Caco-2 (cell line): ENCODE results near the gene TEAD1. TPM values are rescaled to one million over a fixed set of nuclear protein-coding genes. Genes with fewer than 3 reads are reported as not detected.

Experiments used
- BruUV-seq: library from RNA; stranded (reverse); fragments of 400-500 nt; replicated peaks from 2 replicates; lab custom pipeline; 2021; lab: Mats Ljungman, UMichigan
- CTCF ChIA-PET: fragments of 300-600 bp; sonication (Branson Sonifier 250); formaldehyde crosslinking; loops from one replicate; lab custom pipeline; 2022; ENCODE audit warnings: antibody characterized with exemption; lab: Charles Lee
- POLR2A ChIA-PET: fragments of 300-600 bp; sonication (Branson Sonifier 250); formaldehyde crosslinking; loops from one replicate; lab custom pipeline; 2022; ENCODE audit warnings: antibody characterized with exemption; lab: Charles Lee
- DNase-seq, 2 experiments: peaks; one replicate each; pipeline versions ENCODE4 v3.0.0 to v3.0.0-alpha.2; 2020 to 2022
- H3K27me3 ChIP-seq: replicated peaks from 2 replicates; pipeline ENCODE4 v1.6.0; 2011; ENCODE audit warnings: low read length; ENCODE audit not compliant: control insufficient read depth, insufficient read depth
- H3K36me3 ChIP-seq: 2 replicates; pipeline ENCODE4 v1.5.1; 2011; ENCODE audit warnings: low read length; ENCODE audit not compliant: control insufficient read depth, insufficient read depth
- H3K4me1 ChIP-seq: fragments of 250-450 bp; sonication (Bioruptor Pico); 2 replicates; pipeline ENCODE4 v1.5.1; 2020; ENCODE audit warnings: mild to moderate bottlenecking
- H3K4me3 ChIP-seq: 2 replicates; pipeline ENCODE4 v1.5.1; 2011; ENCODE audit warnings: low read depth, mild to moderate bottlenecking, control low read depth, low read length
- H3K9me3 ChIP-seq: fragments of 250-450 bp; sonication (Bioruptor Pico); 2 replicates; pipeline ENCODE4 v1.5.1; 2020; ENCODE audit warnings: mild to moderate bottlenecking, moderate library complexity
- H3K27ac Mint-ChIP-seq: one replicate; pipeline ENCODE4 v1.8.0; 2022; ENCODE audit warnings: mixed read lengths; ENCODE audit not compliant: unreplicated experiment
- H3K27me3 Mint-ChIP-seq: one replicate; pipeline ENCODE4 v1.8.0; 2022; ENCODE audit warnings: mixed read lengths; ENCODE audit not compliant: insufficient read depth, unreplicated experiment
- H3K36me3 Mint-ChIP-seq: one replicate; pipeline ENCODE4 v1.8.0; 2022; ENCODE audit warnings: mild to moderate bottlenecking, mixed read lengths; ENCODE audit not compliant: insufficient read depth, unreplicated experiment
- H3K4me1 Mint-ChIP-seq: one replicate; pipeline ENCODE4 v1.8.0; 2022; ENCODE audit warnings: low read depth, mixed read lengths; ENCODE audit not compliant: unreplicated experiment
- H3K4me3 Mint-ChIP-seq: one replicate; pipeline ENCODE4 v1.8.0; 2022; ENCODE audit warnings: mild to moderate bottlenecking, moderate library complexity, mixed read lengths; ENCODE audit not compliant: unreplicated experiment
- H3K9me3 Mint-ChIP-seq: one replicate; pipeline ENCODE4 v1.8.0; 2022; ENCODE audit warnings: mixed read lengths; ENCODE audit not compliant: unreplicated experiment
- intact Hi-C: fragments of 100-400 bp; cut with micrococcal nuclease; formaldehyde crosslinking; loops from one replicate; pipeline ENCODE4 v1.10.0; 2022; ENCODE audit not compliant: unreplicated experiment
- total RNA-seq: library from RNA; stranded (reverse); gene quantifications from 2 replicates; pipeline ENCODE4 v1.2.3, GENCODE V29; 2022
- TF ChIP-seq, protein P1 (sequence below), 2 experiments: fragments of 200-600 bp in 1 of 2; IDR thresholded peaks; 1 replicate in 1 of 2; 2 replicates in 1 of 2; pipeline versions ENCODE4 v1.5.1 to v1.8.0; 2011 to 2022; ENCODE audit warnings: antibody characterized with exemption in 1 of 2, control low read depth in 1 of 2, inconsistent platforms in 1 of 2, low read depth in 1 of 2, low read length in 1 of 2, mild to moderate bottlenecking in 1 of 2, moderate library complexity in 1 of 2; ENCODE audit not compliant: insufficient read depth in 1 of 2, severe bottlenecking in 1 of 2, unreplicated experiment in 1 of 2

The TEAD1 gene
- total RNA-seq, 1 experiment from 2014 or later = 144 TPM

DNA sequence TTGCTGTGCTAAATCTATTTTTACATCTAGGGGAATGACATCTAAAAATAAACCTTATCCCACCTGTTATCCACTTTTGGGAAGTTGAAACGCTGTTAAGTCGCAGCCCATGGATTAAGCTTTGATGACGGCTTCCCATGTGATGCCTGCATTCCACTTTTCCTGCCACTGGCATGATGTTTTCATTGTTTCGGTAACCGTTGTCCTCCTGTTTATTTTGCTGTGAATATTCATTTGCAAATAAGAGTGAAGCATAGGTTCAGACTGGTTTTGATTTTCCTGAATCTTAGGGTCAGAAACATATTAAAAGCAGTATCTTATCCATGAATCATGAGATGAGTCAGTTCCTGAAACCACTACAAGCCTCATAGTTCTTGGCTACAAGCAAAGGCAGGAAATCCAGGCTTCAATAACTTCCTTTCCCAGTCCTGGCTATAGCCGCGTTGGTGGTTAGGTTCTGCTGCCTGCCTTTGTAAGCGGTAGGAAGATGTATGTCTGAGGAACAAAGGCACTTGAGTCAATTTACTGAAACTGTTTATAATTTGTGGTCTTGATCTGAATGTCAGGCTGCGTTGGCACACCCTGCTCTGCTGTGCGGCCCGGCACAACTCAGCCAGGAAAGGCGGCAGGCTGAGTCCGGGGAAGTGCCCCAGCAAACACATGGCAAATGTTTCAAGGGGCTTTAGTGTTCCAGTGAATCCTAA lies 19.4 kb downstream of the TEAD1 start:
- Histone ChIP-seq H3K4me1 (peaks cover 78% of the 10 kb centered on the region), H3K27me3 (no peaks in the 10 kb centered on the region), H3K4me3 (no peak overlapping the region), H3K36me3 (no peaks in the 10 kb centered on the region), H3K9me3 (no peaks in the 10 kb centered on the region)
- Mint-ChIP-seq H3K27ac (peak overlapping the region; percentile 94), H3K4me1 (peaks cover 82% of the 10 kb centered on the region), H3K9me3 (no peaks in the 10 kb centered on the region), H3K27me3 (no peaks in the 10 kb centered on the region), H3K36me3 (peaks cover 37% of the 10 kb centered on the region), H3K4me3 (no peak overlapping the region)
- CTCF ChIA-PET = interaction anchor here (0.5 kb wide), 1 partner anchor 282 kb away, joined by 3 read pairs; no protein-coding TSS in a partner anchor
- TF ChIP-seq, protein P1, sequence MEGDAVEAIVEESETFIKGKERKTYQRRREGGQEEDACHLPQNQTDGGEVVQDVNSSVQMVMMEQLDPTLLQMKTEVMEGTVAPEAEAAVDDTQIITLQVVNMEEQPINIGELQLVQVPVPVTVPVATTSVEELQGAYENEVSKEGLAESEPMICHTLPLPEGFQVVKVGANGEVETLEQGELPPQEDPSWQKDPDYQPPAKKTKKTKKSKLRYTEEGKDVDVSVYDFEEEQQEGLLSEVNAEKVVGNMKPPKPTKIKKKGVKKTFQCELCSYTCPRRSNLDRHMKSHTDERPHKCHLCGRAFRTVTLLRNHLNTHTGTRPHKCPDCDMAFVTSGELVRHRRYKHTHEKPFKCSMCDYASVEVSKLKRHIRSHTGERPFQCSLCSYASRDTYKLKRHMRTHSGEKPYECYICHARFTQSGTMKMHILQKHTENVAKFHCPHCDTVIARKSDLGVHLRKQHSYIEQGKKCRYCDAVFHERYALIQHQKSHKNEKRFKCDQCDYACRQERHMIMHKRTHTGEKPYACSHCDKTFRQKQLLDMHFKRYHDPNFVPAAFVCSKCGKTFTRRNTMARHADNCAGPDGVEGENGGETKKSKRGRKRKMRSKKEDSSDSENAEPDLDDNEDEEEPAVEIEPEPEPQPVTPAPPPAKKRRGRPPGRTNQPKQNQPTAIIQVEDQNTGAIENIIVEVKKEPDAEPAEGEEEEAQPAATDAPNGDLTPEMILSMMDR (IDR thresholded peaks at IDR 0.05; ENCODE audit: insufficient read depth in 1 of 2, low read depth in 1 of 2, low read length in 1 of 2, severe bottlenecking in 1 of 2, unreplicated experiment in 1 of 2) = no peak
- no TSS peak for BruUV-seq
- POLR2A ChIA-PET = no interaction called here
- no peak for DNase-seq
- intact Hi-C loops = no loop called here

DNA sequence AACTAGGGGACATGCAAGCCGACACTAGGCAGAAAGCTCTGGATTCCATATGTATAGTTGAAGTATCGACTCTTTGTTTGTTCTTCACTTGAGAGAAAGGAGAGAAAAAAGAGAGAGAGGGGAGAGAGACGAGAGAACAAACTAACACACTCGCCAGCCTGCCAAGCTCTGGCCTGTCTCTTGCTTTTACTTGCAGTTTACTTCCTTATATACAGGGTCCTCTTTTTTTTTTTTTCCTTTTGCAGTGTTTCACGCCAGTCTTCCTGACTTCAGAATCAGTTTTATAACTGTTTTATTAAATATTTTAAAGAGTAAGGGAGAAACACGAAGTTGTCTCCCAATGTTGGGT lies 19.9 kb downstream of the TEAD1 start:
- intact Hi-C loops = no loop called here
- ChIA-PET CTCF (interaction anchor here (0.5 kb wide), 1 partner anchor 282 kb away, joined by 3 read pairs; no protein-coding TSS in a partner anchor), POLR2A (no interaction called here)
- H3K36me3 ChIP-seq = no peaks in the 10 kb centered on the region
- TF ChIP-seq, protein P1 (IDR thresholded peaks at IDR 0.05; ENCODE audit: insufficient read depth in 1 of 2, low read depth in 1 of 2, low read length in 1 of 2, severe bottlenecking in 1 of 2, unreplicated experiment in 1 of 2) = no peak
- Mint-ChIP-seq H3K4me3 (no peak overlapping the region), H3K27me3 (no peaks in the 10 kb centered on the region), H3K27ac (peak overlapping the region; percentile 94), H3K4me1 (peaks cover 77% of the 10 kb centered on the region), H3K36me3 (peaks cover 37% of the 10 kb centered on the region), H3K9me3 (no peaks in the 10 kb centered on the region)
- H3K4me3 ChIP-seq = no peak overlapping the region
- peaks cover 75% of the 10 kb centered on the region for H3K4me1 ChIP-seq
- BruUV-seq = no TSS peak
- H3K27me3 ChIP-seq = no peaks in the 10 kb centered on the region
- no peaks in the 10 kb centered on the region for H3K9me3 ChIP-seq
- no peak for DNase-seq

DNA sequence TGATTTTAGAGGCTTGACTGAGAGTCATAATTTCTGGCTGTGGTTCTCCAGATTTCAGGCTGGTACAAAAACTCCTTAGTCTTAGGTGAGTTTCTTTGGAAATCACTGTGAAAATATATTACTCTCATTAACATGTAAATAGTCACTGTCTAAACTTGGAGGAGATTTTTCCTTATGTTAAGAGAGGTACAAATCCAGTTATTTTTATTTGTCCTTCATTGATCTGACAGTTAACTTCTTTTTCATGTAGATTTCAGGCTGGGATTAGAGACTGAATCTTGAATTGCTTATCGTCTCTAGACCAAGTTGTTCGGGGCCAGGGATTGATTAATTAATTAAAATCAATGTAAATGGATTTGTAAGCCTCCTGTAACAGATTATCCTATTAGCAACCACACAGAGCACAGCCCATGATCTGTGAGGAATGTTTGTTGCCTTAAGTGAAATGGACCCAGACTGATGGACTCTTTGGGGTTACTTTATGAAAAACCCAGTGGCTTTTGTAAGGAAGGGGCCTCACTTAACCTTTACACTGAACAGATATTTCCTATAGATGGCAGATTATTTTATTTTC lies 21.1 kb downstream of the TEAD1 start:
- no peak overlapping the region for H3K4me3 ChIP-seq
- no peaks in the 10 kb centered on the region for H3K27me3 Mint-ChIP-seq
- DNase-seq = no peak
- H3K36me3 Mint-ChIP-seq = peaks cover 37% of the 10 kb centered on the region
- no TSS peak for BruUV-seq
- H3K27me3 ChIP-seq = no peaks in the 10 kb centered on the region
- H3K9me3 ChIP-seq = no peaks in the 10 kb centered on the region
- intact Hi-C loops = no loop called here
- peaks cover 67% of the 10 kb centered on the region for H3K4me1 Mint-ChIP-seq
- no peak overlapping the region for H3K27ac Mint-ChIP-seq
- no peaks in the 10 kb centered on the region for H3K9me3 Mint-ChIP-seq
- H3K36me3 ChIP-seq = no peaks in the 10 kb centered on the region
- H3K4me1 ChIP-seq = peaks cover 70% of the 10 kb centered on the region
- TF ChIP-seq, protein P1 (IDR thresholded peaks at IDR 0.05; ENCODE audit: insufficient read depth in 1 of 2, low read depth in 1 of 2, low read length in 1 of 2, severe bottlenecking in 1 of 2, unreplicated experiment in 1 of 2) = no peak
- CTCF ChIA-PET = interaction anchor here (0.5 kb wide), 1 partner anchor 281 kb away, joined by 3 read pairs; no protein-coding TSS in a partner anchor
- POLR2A ChIA-PET = interaction anchor here (0.6 kb wide), 1 partner anchor 42 kb away, joined by 5 read pairs; no protein-coding TSS in a partner anchor
- H3K4me3 Mint-ChIP-seq = no peak overlapping the region
